ENCODE measurements around the gene ADTRP. TPM values are rescaled to one million over a fixed set of nuclear protein-coding genes. Genes with fewer than 3 reads are reported as not detected.
A peak's percentile ranks its signal among the peaks of the same experiment; 100 is the strongest.
"Not testable (repeated sequence)": the region's sequence is repeated elsewhere in the genome, so short reads cannot be mapped to it uniquely, and the experiment has no call there.

The ADTRP gene
- total and polyA plus RNA-seq, 4 donors = 0.82 to 7.4 (median 1.2) TPM

- Histone ChIP-seq H3K4me1 (ENCODE audit: control insufficient read depth in 1 of 2, insufficient read depth in 2 of 2, low read length in 2 of 2) (no peaks in the 10 kb centered on the region), H3K27ac (ENCODE audit: low read depth in 1 of 2, low read length in 2 of 2) (no peak overlapping the region), H3K9me3 (ENCODE audit: control insufficient read depth, low read length) (no peaks in the 10 kb centered on the region), H3K4me3 (ENCODE audit: low read length in 2 of 2) (no peak overlapping the region), H3K36me3 (ENCODE audit: control insufficient read depth in 1 of 2, insufficient read depth in 2 of 2, low read length in 1 of 2) (no peaks in the 10 kb centered on the region), H3K27me3 (ENCODE audit: control insufficient read depth in 1 of 2, insufficient read depth in 2 of 2, low read length in 1 of 2) (no peaks in the 10 kb centered on the region)
- no peak for DNase-seq
- WGBS, 2 donors = 89 to 90% methylated on average over 6 of the region's 6 CpGs
- no peak for ATAC-seq (ENCODE audit: low FRiP score)
- intact Hi-C loops (cut with DNase I) = loop anchor here in 1 of 2 donors (10.0 kb wide), 1 partner anchor 303 kb away; no protein-coding TSS in a partner anchor
These were observed 77.0 kb downstream of the ADTRP start for GRCh38 chr6:11701573-11701972.

GRCh38 chr6:11700118-11700718 is 78.4 kb downstream of the ADTRP start:
- no peak overlapping the region for H3K27ac ChIP-seq (ENCODE audit: low read depth in 1 of 2, low read length in 2 of 2)
- intact Hi-C loops (cut with DNase I) = loop anchor here in 1 of 2 donors (10.0 kb wide), 1 partner anchor 305 kb away; no protein-coding TSS in a partner anchor
- H3K27me3 ChIP-seq (ENCODE audit: control insufficient read depth in 1 of 2, insufficient read depth in 2 of 2, low read length in 1 of 2) = no peaks in the 10 kb centered on the region
- no peaks in the 10 kb centered on the region for H3K4me1 ChIP-seq (ENCODE audit: control insufficient read depth in 1 of 2, insufficient read depth in 2 of 2, low read length in 2 of 2)
- ATAC-seq (ENCODE audit: low FRiP score) (no peak), DNase-seq (no peak)
- H3K36me3 ChIP-seq (ENCODE audit: control insufficient read depth in 1 of 2, insufficient read depth in 2 of 2, low read length in 1 of 2) = no peaks in the 10 kb centered on the region
- H3K9me3 ChIP-seq (ENCODE audit: control insufficient read depth, low read length) = no peaks in the 10 kb centered on the region
- 96 to 99% methylated on average over 2 of the region's 2 CpGs for WGBS, 2 donors
- H3K4me3 ChIP-seq (ENCODE audit: low read length in 2 of 2) = no peak overlapping the region

- ATAC-seq (ENCODE audit: low FRiP score) (no peak), DNase-seq (no peak)
- Histone ChIP-seq H3K9me3 (ENCODE audit: control insufficient read depth, low read length) (no peaks in the 10 kb centered on the region), H3K27ac (ENCODE audit: low read depth in 1 of 2, low read length in 2 of 2) (no peak overlapping the region), H3K36me3 (ENCODE audit: control insufficient read depth in 1 of 2, insufficient read depth in 2 of 2, low read length in 1 of 2) (no peaks in the 10 kb centered on the region), H3K27me3 (ENCODE audit: control insufficient read depth in 1 of 2, insufficient read depth in 2 of 2, low read length in 1 of 2) (no peaks in the 10 kb centered on the region), H3K4me1 (ENCODE audit: control insufficient read depth in 1 of 2, insufficient read depth in 2 of 2, low read length in 2 of 2) (no peaks in the 10 kb centered on the region), H3K4me3 (ENCODE audit: low read length in 2 of 2) (no peak overlapping the region)
- intact Hi-C loops (cut with DNase I) = no loop called here
- 70 to 74% methylated on average over 1 of the region's 1 CpG for WGBS, 2 donors
These were observed 79.0 kb downstream of the ADTRP start for GRCh38 chr6:11699576-11699975.

- 12 to 15% methylated on average over 4 of the region's 4 CpGs for WGBS, 2 donors
- no peaks in the 10 kb centered on the region for H3K27me3 ChIP-seq (ENCODE audit: control insufficient read depth in 1 of 2, insufficient read depth in 2 of 2, low read length in 1 of 2)
- H3K27ac ChIP-seq (ENCODE audit: low read depth in 1 of 2, low read length in 2 of 2) = no peak overlapping the region
- peak overlapping the region in 1 of 2 donors; percentile 43 for H3K4me3 ChIP-seq (ENCODE audit: low read length in 2 of 2)
- H3K9me3 ChIP-seq (ENCODE audit: control insufficient read depth, low read length) = no peaks in the 10 kb centered on the region
- ATAC-seq (ENCODE audit: low FRiP score) (no peak), DNase-seq (peak in 1 of 2 donors; percentile 54)
- intact Hi-C loops (cut with DNase I) = no loop called here
- no peaks in the 10 kb centered on the region for H3K36me3 ChIP-seq (ENCODE audit: control insufficient read depth in 1 of 2, insufficient read depth in 2 of 2, low read length in 1 of 2)
- H3K4me1 ChIP-seq (ENCODE audit: control insufficient read depth in 1 of 2, insufficient read depth in 2 of 2, low read length in 2 of 2) = no peaks in the 10 kb centered on the region
These were observed 85.9 kb downstream of the ADTRP start for GRCh38 chr6:11692451-11693376.

GRCh38 chr6:11689847-11690246 is 88.8 kb downstream of the ADTRP start:
- intact Hi-C loops (cut with DNase I) = no loop called here
- ATAC-seq (ENCODE audit: low FRiP score) = no peak
- H3K36me3 ChIP-seq (ENCODE audit: control insufficient read depth in 1 of 2, insufficient read depth in 2 of 2, low read length in 1 of 2) = no peaks in the 10 kb centered on the region
- no peaks in the 10 kb centered on the region for H3K27me3 ChIP-seq (ENCODE audit: control insufficient read depth in 1 of 2, insufficient read depth in 2 of 2, low read length in 1 of 2)
- H3K9me3 ChIP-seq (ENCODE audit: control insufficient read depth, low read length) = no peaks in the 10 kb centered on the region
- no peak for DNase-seq
- H3K27ac ChIP-seq (ENCODE audit: low read depth in 1 of 2, low read length in 2 of 2) = no peak overlapping the region
- no peaks in the 10 kb centered on the region for H3K4me1 ChIP-seq (ENCODE audit: control insufficient read depth in 1 of 2, insufficient read depth in 2 of 2, low read length in 2 of 2)
- H3K4me3 ChIP-seq (ENCODE audit: low read length in 2 of 2) = no peak overlapping the region
- WGBS, 2 donors = 96 to 97% methylated on average over 3 of the region's 3 CpGs

GRCh38 chr6:11689400-11689799 is 89.2 kb downstream of the ADTRP start:
- intact Hi-C loops (cut with DNase I); H3K27ac ChIP-seq (ENCODE audit: low read depth in 1 of 2, low read length in 2 of 2); DNase-seq; H3K4me3 ChIP-seq (ENCODE audit: low read length in 2 of 2); H3K36me3 ChIP-seq (ENCODE audit: control insufficient read depth in 1 of 2, insufficient read depth in 2 of 2, low read length in 1 of 2); H3K27me3 ChIP-seq (ENCODE audit: control insufficient read depth in 1 of 2, insufficient read depth in 2 of 2, low read length in 1 of 2); ATAC-seq (ENCODE audit: low FRiP score); H3K4me1 ChIP-seq (ENCODE audit: control insufficient read depth in 1 of 2, insufficient read depth in 2 of 2, low read length in 2 of 2); H3K9me3 ChIP-seq (ENCODE audit: control insufficient read depth, low read length): not testable (repeated sequence)
- 95 to 97% methylated on average over 1 of the region's 1 CpG for WGBS, 2 donors

- no peak overlapping the region for H3K4me3 ChIP-seq (ENCODE audit: low read length in 2 of 2)
- no peaks in the 10 kb centered on the region for H3K27me3 ChIP-seq (ENCODE audit: control insufficient read depth in 1 of 2, insufficient read depth in 2 of 2, low read length in 1 of 2)
- H3K27ac ChIP-seq (ENCODE audit: low read depth in 1 of 2, low read length in 2 of 2) = no peak overlapping the region
- H3K9me3 ChIP-seq (ENCODE audit: control insufficient read depth, low read length) = no peaks in the 10 kb centered on the region
- H3K4me1 ChIP-seq (ENCODE audit: control insufficient read depth in 1 of 2, insufficient read depth in 2 of 2, low read length in 2 of 2) = no peaks in the 10 kb centered on the region
- DNase-seq (no peak), ATAC-seq (ENCODE audit: low FRiP score) (no peak)
- WGBS, 2 donors = 81 to 90% methylated on average over 1 of the region's 1 CpG
- no peaks in the 10 kb centered on the region for H3K36me3 ChIP-seq (ENCODE audit: control insufficient read depth in 1 of 2, insufficient read depth in 2 of 2, low read length in 1 of 2)
- intact Hi-C loops (cut with DNase I) = no loop called here
These were observed 90.2 kb downstream of the ADTRP start for GRCh38 chr6:11688425-11688709.

GRCh38 chr6:11685481-11686093 is 93.0 kb downstream of the ADTRP start:
- Histone ChIP-seq H3K4me1 (ENCODE audit: control insufficient read depth in 1 of 2, insufficient read depth in 2 of 2, low read length in 2 of 2) (peaks cover 0 to 2% of the 10 kb centered on the region in 2 donors), H3K4me3 (ENCODE audit: low read length in 2 of 2) (no peak overlapping the region), H3K27me3 (ENCODE audit: control insufficient read depth in 1 of 2, insufficient read depth in 2 of 2, low read length in 1 of 2) (no peaks in the 10 kb centered on the region), H3K36me3 (ENCODE audit: control insufficient read depth in 1 of 2, insufficient read depth in 2 of 2, low read length in 1 of 2) (no peaks in the 10 kb centered on the region), H3K27ac (ENCODE audit: low read depth in 1 of 2, low read length in 2 of 2) (no peak overlapping the region), H3K9me3 (ENCODE audit: control insufficient read depth, low read length) (no peaks in the 10 kb centered on the region)
- DNase-seq = no peak
- intact Hi-C loops (cut with DNase I) = no loop called here
- 73 to 82% methylated on average over 3 of the region's 3 CpGs for WGBS, 2 donors
- ATAC-seq (ENCODE audit: low FRiP score) = no peak
